Medulla oblongata (tissue), 1 donor: ENCODE data around the gene FADS2.

ENCODE experiments used
- DNase-seq: peaks from one replicate; pipeline ENCODE4 v3.0.0-alpha.2; 2015; ENCODE audit errors: extremely low spot score

The FADS2 gene

DNA sequence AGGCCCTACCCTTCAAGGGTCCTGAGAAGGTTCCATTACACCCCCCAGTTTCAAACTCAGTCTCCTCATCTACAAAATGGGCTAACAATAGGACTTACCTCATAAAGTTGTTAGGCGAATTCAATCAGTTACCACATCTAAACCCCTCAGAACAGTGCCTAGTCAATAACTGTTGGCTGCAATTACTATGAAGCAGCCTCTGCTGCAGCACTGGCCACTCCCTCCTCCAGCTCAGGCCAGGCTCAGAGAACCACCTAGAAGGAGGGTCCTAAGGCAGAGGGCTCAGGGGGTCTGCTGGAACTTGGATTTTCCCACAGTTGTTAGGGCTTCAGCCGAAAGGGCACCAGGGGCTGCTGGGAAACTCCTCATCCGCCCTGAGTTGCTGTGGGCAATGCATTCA, 58.5 kb downstream of the FADS2 start:
- no peak for DNase-seq

DNA sequence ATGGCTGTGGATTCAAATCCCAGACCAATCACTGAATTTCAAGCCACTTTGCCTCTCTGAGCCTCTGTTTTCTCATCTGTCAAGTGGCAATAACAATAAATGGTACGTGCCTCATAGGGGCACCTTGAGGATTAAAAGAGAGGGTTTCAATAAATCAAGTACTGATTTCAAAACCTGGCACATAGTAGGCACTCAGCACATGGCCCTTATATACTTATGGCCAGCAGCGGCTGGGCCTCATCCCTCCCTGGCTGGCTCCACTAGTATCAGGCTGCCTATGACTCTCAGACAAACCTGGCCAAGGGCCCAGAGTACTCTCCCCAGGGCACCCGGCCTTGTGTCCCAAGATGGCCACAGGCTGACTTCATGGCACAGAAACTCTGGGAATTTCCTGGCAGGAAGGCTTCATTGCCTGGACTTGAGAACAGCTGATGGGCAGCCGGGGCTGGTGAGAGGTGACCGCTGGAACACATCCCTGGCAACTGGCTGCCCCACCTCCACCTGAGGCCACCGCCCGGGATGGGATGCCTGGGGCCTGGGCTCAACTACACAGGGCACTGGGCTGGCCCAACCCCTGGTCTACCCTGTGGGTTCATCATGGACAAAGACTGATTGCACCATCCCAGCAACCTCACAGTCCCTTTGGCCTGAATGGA, 59.9 kb downstream of the FADS2 start:
- peak; percentile 72 for DNase-seq

GRCh38 chr11:61888590-61888989, 60.5 kb downstream of the FADS2 start:
- no peak for DNase-seq

DNA sequence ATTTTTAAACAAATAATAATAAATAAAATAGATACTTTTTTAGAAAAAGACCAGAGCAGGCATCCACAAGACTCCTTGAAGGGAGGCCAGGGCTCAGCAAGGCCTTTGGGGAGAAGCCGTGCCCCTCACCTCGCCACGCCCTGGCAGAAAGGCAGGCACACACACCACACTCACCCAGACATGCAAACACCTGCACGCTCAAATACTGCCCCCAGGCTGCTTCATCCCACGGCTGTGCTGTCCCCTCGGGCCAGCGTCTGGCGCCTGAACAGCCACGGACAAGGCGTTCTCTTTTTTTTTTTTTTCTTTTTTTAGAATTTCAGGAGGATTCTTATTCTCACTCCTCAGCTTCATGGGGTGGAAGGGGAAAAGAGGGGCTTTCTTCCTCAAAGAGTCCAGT, 61.7 kb downstream of the FADS2 start:
- no peak for DNase-seq

GRCh38 chr11:61890529-61891330, 62.6 kb downstream of the FADS2 start:
- DNase-seq: no peak

GRCh38 chr11:61891331-61892084, 63.4 kb downstream of the FADS2 start, which contains the start of gene FADS3:
FADS3 (minus strand) TSS chr11:61891545; CDS start chr11:61891381, 164 bp downstream.
- peak; percentile 92 for DNase-seq

GRCh38 chr11:61892085-61892370, 63.9 kb downstream of the FADS2 start:
- DNase-seq: no peak

DNA sequence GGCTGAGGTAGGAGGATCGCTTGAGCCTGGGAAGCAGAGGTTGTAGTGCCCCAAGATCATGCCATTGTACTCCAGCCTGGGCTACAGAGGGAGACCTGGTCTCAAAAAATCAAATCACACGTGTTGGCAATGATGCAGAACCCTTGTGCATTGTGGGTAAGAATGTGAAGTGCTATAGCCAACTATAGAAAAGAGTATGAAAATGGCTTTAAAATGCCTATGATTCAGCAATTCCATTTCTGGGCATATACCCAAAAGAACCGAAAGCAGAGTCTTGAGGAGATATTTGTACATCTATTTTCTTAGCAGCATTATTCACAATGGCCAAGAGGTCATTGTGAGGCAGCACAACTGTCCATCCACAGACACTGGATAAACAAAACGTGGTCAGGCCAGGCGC, 65.9 kb downstream of the FADS2 start:
- no peak for DNase-seq

GRCh38 chr11:61895046-61895717, 67.1 kb downstream of the FADS2 start:
- no peak for DNase-seq

DNA sequence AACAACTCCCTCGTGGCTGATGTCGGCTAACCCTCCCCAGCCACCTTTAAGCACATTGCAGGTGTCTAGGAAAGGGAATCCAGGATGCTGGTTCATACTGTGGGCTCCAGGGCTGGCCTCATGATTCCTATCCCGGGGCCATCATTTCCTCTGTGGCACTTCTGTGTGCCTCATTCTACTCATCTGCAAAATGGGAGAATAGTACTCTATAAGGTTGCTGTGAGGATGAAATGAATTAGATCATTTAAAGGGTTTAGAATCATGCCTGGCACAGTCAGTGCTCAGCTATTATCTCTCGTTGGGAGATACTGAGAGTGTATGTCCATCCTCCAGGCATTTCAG, 67.6 kb downstream of the FADS2 start:
- DNase-seq: no peak

GRCh38 chr11:61896665-61897386, 68.7 kb downstream of the FADS2 start:
- DNase-seq: no peak

GRCh38 chr11:61897387-61898246, 69.5 kb downstream of the FADS2 start:
- DNase-seq: peak; percentile 81

GRCh38 chr11:61898247-61898582, 70.1 kb downstream of the FADS2 start:
- no peak for DNase-seq

DNA sequence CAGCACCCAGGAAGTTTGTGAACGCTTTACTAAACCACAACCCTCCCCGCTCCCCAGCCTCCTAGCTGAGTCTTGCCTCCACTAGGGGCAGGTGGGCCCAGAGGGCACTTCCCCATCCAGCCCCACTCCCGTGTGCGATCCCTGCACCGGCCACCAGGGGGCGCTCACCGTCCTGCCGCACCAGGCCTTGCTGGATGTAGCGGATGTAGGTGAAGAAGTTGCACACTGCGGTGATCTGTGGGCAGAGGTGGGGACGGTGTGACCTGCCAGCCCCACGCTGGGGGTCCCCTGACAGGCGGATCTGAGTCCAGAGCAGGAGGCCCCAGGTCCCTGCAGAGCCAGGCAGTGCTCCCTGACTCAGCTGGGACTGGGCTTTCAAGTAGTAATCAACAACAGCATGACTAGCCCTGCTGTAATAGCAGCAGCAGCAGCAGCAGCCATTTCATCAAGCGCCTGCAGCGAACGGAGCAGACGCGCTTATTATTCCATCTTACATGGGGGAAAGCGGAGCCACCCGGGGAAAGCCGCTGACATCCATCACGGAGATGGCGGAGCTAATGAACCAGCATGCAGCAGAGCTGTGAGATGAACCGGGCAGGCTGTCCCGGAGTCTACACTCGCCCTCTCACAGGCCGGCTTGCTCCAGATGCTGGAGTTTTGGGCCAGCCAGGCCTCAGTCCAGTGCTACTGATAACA, 71.2 kb downstream of the FADS2 start:
- peak; percentile 80 for DNase-seq

GRCh38 chr11:61900251-61900650, 72.2 kb downstream of the FADS2 start:
- no peak for DNase-seq

DNA sequence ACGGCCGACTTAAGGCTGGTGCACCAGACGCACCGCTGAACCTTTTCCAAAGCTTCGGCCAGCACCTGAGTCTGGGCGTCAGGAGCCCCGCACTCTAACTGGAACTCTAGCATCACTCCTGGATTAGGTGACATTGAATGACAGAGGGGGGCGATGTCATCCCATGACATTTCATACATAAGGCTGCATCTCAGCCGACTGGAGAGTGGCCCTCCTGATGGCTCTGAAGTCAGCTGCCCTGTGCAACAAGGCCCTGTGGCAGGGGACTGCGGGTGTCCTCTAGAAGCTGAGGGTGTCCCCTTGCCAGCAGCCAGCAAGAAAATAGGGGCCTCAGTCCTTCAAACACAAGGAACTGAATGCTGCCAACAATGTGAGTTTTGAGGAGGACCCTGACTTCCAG, 73.3 kb downstream of the FADS2 start:
- DNase-seq: no peak

- DNase-seq: no peak
Measured at GRCh38 chr11:61902313-61902712, 74.2 kb downstream of the FADS2 start.

DNA sequence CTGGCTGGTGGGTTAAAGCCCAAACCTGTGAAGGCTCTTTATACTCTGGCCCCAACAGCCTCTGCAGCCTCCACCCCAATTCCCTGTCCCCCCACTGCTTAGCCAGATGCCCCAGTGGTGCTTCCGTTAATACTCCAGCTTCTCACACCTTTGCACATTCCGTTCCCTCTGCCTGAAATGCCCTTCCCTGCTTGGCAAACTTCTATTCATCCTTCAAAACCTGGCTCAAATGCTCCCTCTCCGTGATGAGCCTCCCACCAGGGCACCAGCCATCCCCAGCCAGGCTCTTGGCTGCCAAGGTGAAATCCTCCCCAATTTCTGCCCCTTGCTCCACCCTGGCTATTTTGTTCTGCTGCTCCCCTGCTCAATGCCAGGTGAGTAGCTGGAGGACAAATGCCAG, 75.7 kb downstream of the FADS2 start:
- no peak for DNase-seq

GRCh38 chr11:61904539-61905048, 76.5 kb downstream of the FADS2 start:
- DNase-seq: no peak
